SH-SY5Y (cell line): ENCODE results near the gene RIOX2.

ENCODE experiments used
- GATA2 ChIP-seq: IDR thresholded peaks from 2 replicates; pipeline ENCODE4 v1.6.1; 2011; ENCODE audit warnings: mild to moderate bottlenecking, low read depth, low read length
- GATA3 ChIP-seq: IDR thresholded peaks from 2 replicates; pipeline ENCODE4 v1.6.1; 2011; ENCODE audit warnings: low read depth, mild to moderate bottlenecking, low read length, moderate library complexity

DNA sequence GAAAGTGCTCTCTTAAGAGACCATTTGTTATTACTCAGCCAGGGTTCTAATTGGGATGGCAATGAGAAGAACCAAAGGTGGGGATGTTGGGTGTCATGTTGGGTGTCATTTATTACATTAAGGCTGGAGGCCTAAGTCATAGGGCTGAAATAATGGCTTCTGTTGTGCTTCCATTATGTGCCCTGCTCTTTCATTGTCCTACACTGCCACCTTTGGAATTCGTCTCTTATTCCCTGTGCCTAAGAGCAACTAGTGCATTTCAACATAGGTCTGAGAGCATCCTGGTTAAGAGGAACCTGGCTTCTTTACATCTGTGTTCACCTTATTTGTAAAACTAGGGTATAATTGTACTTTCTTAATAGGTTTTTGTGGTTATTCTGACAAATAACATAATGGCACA lies 32.2 kb downstream of the RIOX2 start:
- no peak for TF ChIP-seq GATA3
- no peak for TF ChIP-seq GATA2
